Measurements from ENCODE around the gene DPH6.

The DPH6 gene

GRCh38 chr15:35495080-35495479, 50.9 kb downstream of the DPH6 start:
- no peak for DNase-seq (ENCODE audit: extremely low read depth, low read depth)
- H3K4me3 ChIP-seq (replicated peaks; ENCODE audit: low read depth, low read length): no peak overlapping the region
- TF ChIP-seq, protein P1, sequence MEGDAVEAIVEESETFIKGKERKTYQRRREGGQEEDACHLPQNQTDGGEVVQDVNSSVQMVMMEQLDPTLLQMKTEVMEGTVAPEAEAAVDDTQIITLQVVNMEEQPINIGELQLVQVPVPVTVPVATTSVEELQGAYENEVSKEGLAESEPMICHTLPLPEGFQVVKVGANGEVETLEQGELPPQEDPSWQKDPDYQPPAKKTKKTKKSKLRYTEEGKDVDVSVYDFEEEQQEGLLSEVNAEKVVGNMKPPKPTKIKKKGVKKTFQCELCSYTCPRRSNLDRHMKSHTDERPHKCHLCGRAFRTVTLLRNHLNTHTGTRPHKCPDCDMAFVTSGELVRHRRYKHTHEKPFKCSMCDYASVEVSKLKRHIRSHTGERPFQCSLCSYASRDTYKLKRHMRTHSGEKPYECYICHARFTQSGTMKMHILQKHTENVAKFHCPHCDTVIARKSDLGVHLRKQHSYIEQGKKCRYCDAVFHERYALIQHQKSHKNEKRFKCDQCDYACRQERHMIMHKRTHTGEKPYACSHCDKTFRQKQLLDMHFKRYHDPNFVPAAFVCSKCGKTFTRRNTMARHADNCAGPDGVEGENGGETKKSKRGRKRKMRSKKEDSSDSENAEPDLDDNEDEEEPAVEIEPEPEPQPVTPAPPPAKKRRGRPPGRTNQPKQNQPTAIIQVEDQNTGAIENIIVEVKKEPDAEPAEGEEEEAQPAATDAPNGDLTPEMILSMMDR (IDR thresholded peaks at IDR 0.05; ENCODE audit: low read depth, low read length, missing control alignments): no peak

- TF ChIP-seq, protein P1 (IDR thresholded peaks at IDR 0.05; ENCODE audit: low read depth, low read length, missing control alignments): no peak
- no peak overlapping the region for H3K4me3 ChIP-seq (replicated peaks; ENCODE audit: low read depth, low read length)
- no peak for DNase-seq (ENCODE audit: extremely low read depth, low read depth)
These were observed 54.0 kb downstream of the DPH6 start for GRCh38 chr15:35491999-35492398.

DNA sequence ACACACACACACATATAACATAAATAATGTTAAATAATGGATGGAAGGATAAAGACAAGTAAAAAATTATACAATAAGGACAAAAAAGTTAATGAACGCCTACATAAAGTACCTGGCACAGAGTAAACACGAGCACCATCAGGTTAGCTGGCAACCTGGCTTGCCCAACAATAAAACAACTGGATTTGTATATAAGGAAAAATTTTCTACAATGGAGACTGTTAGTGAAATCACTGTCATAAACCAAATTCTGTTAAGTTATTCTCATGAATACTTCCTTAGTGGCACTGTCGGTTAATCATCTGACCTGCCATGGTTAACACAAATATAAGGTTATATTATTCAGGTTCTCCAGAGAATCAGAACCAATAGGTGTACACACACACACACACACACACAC, 54.8 kb downstream of the DPH6 start:
- no peak overlapping the region for H3K4me3 ChIP-seq (replicated peaks; ENCODE audit: low read depth, low read length)
- TF ChIP-seq, protein P1 (IDR thresholded peaks at IDR 0.05; ENCODE audit: low read depth, low read length, missing control alignments): no peak
- no peak for DNase-seq (ENCODE audit: extremely low read depth, low read depth)

DNA sequence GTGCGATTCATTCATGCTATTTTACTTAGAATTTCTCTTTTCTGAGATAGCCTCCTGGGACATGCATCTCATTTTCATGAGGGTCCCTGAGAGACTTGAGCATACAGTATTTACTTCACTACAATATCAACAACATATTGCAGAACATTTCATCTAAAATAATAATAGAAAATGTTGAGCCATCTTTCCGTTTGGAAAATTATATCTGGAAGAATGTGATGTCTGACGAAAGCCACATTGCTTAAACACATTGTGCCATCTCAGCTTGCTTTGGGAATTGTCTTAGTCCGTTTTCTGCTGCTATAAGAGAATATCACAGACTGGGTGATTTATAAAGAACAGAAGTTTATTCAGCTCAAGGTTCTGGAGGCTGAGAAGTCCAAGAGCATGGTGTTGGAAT, 55.5 kb downstream of the DPH6 start:
- no peak overlapping the region for H3K4me3 ChIP-seq (replicated peaks; ENCODE audit: low read depth, low read length)
- no peak for DNase-seq (ENCODE audit: extremely low read depth, low read depth)
- TF ChIP-seq, protein P1 (IDR thresholded peaks at IDR 0.05; ENCODE audit: low read depth, low read length, missing control alignments): no peak

DNA sequence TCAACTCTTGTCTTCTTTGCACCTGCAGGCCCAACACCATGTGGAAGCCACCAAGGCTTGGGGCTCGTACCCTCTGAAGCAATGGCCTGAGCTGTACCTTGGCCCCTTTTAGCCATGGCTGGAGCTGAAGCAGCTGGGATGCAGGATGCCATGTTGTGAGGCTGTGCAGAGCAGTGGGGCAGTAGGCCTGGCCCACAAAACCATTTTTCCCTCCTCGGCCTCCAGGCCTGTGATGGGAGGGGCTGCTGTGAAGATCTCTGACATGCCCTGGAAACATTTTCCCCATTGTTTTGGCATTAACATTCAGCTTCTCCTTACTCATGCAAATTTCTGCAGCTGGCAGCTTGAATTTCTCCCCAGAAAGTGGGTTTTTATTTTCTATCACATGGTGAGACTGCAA, 58.5 kb downstream of the DPH6 start:
- DNase-seq (ENCODE audit: extremely low read depth, low read depth): no peak
- TF ChIP-seq, protein P1 (IDR thresholded peaks at IDR 0.05; ENCODE audit: low read depth, low read length, missing control alignments): no peak
- H3K4me3 ChIP-seq (replicated peaks; ENCODE audit: low read depth, low read length): no peak overlapping the region

DNA sequence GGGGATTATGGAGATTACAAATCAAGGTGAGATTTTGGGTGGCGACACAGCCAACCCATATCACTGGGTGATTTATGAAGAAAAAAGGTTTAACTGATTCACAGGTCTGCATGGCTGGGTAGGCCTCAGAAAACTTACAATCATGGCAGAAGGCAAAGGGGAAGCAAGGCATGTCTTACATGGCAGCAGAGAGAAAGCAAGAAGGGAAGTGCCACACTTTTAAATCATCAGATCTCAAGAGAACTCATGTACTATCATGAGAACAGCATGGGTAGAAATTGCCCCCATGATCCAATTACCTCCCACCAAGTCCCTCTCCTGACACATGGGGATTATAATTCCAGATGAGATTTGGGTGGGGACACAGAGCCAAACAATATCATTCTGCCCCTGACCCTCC, 59.7 kb downstream of the DPH6 start:
- DNase-seq (ENCODE audit: extremely low read depth, low read depth): no peak
- TF ChIP-seq, protein P1 (IDR thresholded peaks at IDR 0.05; ENCODE audit: low read depth, low read length, missing control alignments): no peak
- no peak overlapping the region for H3K4me3 ChIP-seq (replicated peaks; ENCODE audit: low read depth, low read length)

GRCh38 chr15:35485411-35485810, 60.6 kb downstream of the DPH6 start:
- TF ChIP-seq, protein P1 (IDR thresholded peaks at IDR 0.05; ENCODE audit: low read depth, low read length, missing control alignments): no peak
- no peak for DNase-seq (ENCODE audit: extremely low read depth, low read depth)
- no peak overlapping the region for H3K4me3 ChIP-seq (replicated peaks; ENCODE audit: low read depth, low read length)
